ENCODE results near the gene TCOF1.

The TCOF1 gene

GRCh38 chr5:150319484-150319790, 38.1 kb upstream of the TCOF1 start:
- TF ChIP-seq TAF1 (IDR thresholded peaks at IDR 0.05; ENCODE audit: low read depth), result no peak
- no peak for TF ChIP-seq RAD21 (IDR thresholded peaks at IDR 0.05; ENCODE audit: low read depth)
- TF ChIP-seq ZBTB7A (IDR thresholded peaks at IDR 0.05; ENCODE audit: low read depth), result no peak
- no peak for TF ChIP-seq YY1 (IDR thresholded peaks at IDR 0.05; ENCODE audit: low read depth)
- no peak for TF ChIP-seq TCF12 (IDR thresholded peaks at IDR 0.05; ENCODE audit: low read depth)
- TF ChIP-seq FOXM1 (IDR thresholded peaks at IDR 0.05; ENCODE audit: borderline replicate concordance, low read depth), result no peak
- no peak for TF ChIP-seq EGR1 (IDR thresholded peaks at IDR 0.05)
- TF ChIP-seq USF1 (IDR thresholded peaks at IDR 0.05), result no peak
- TF ChIP-seq, protein P1, sequence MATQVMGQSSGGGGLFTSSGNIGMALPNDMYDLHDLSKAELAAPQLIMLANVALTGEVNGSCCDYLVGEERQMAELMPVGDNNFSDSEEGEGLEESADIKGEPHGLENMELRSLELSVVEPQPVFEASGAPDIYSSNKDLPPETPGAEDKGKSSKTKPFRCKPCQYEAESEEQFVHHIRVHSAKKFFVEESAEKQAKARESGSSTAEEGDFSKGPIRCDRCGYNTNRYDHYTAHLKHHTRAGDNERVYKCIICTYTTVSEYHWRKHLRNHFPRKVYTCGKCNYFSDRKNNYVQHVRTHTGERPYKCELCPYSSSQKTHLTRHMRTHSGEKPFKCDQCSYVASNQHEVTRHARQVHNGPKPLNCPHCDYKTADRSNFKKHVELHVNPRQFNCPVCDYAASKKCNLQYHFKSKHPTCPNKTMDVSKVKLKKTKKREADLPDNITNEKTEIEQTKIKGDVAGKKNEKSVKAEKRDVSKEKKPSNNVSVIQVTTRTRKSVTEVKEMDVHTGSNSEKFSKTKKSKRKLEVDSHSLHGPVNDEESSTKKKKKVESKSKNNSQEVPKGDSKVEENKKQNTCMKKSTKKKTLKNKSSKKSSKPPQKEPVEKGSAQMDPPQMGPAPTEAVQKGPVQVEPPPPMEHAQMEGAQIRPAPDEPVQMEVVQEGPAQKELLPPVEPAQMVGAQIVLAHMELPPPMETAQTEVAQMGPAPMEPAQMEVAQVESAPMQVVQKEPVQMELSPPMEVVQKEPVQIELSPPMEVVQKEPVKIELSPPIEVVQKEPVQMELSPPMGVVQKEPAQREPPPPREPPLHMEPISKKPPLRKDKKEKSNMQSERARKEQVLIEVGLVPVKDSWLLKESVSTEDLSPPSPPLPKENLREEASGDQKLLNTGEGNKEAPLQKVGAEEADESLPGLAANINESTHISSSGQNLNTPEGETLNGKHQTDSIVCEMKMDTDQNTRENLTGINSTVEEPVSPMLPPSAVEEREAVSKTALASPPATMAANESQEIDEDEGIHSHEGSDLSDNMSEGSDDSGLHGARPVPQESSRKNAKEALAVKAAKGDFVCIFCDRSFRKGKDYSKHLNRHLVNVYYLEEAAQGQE (IDR thresholded peaks at IDR 0.05; ENCODE audit: low read depth), result no peak
- no peak for TF ChIP-seq NFIC (IDR thresholded peaks at IDR 0.05)
- no peak for TF ChIP-seq CEBPB (IDR thresholded peaks at IDR 0.05)
- TF ChIP-seq TEAD4 (IDR thresholded peaks at IDR 0.05), result no peak
- TF ChIP-seq CREB1 (IDR thresholded peaks at IDR 0.05; ENCODE audit: low read depth), result no peak
- no peak for TF ChIP-seq EP300 (IDR thresholded peaks at IDR 0.05; ENCODE audit: borderline replicate concordance)

DNA sequence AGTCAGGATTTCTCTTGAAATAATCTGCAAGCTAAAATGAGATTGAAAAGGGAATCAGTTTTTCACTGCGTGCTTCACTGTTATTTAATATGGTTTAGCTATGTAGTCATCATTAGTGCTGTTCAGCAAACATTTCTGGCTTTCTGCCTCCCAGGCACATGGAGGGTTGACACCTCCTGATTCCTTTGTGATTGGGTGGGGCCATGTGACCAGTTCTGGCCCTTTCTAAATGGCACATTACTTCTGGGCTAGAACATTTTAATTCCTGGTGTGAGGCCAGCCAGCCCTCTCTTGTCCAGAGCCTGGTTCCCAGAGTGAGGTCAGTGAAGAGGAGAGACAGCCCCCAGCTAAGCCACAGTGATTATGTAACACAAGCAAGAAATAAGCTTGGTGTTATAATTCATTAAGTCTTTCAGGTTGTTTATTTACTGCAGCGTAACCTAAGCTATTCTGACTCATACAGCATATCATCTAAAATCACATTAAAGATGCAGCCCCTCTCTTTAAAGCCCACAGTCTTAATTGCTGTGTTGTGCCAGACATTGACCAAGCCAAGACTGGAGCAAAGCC, 37.4 kb upstream of the TCOF1 start:
- TF ChIP-seq NFIC (IDR thresholded peaks at IDR 0.05) (no peak; the same call in 1 of the 2 replicates), CEBPB (IDR thresholded peaks at IDR 0.05) (peak; percentile 33; the same call in 1 of the 2 replicates), CREB1 (IDR thresholded peaks at IDR 0.05; ENCODE audit: low read depth) (no peak), FOXM1 (IDR thresholded peaks at IDR 0.05; ENCODE audit: borderline replicate concordance, low read depth) (no peak), TCF12 (IDR thresholded peaks at IDR 0.05; ENCODE audit: low read depth) (no peak), USF1 (IDR thresholded peaks at IDR 0.05) (peak; percentile 88), TEAD4 (IDR thresholded peaks at IDR 0.05) (no peak), EGR1 (IDR thresholded peaks at IDR 0.05) (no peak), ZBTB7A (IDR thresholded peaks at IDR 0.05; ENCODE audit: low read depth) (no peak), YY1 (IDR thresholded peaks at IDR 0.05; ENCODE audit: low read depth) (no peak), EP300 (IDR thresholded peaks at IDR 0.05; ENCODE audit: borderline replicate concordance) (no peak)
- TF ChIP-seq, protein P2, sequence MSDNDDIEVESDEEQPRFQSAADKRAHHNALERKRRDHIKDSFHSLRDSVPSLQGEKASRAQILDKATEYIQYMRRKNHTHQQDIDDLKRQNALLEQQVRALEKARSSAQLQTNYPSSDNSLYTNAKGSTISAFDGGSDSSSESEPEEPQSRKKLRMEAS (IDR thresholded peaks at IDR 0.05), result peak; percentile 92

DNA sequence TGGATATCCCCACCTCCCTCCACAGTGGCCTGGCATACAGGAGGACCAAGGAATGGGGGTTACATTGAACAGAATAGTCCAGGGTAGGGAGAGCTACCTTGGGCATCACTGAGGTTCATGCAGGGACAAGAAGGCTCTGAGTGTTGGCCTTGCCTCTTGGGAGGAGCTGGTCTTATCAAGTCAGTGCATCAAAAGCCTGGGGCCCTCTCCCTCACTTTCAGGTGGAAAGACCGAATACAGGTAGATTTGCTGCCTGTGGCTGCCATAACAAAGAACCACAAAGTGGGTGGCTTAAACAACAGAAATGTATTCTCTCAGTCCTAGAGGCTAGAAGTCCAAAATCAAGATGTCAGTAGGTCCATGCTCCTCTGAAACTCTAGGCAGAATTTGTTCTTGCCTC, 36.3 kb upstream of the TCOF1 start:
- TF ChIP-seq EGR1 (IDR thresholded peaks at IDR 0.05), result no peak
- TF ChIP-seq, protein P2 (IDR thresholded peaks at IDR 0.05), result no peak

- TF ChIP-seq TAF1 (IDR thresholded peaks at IDR 0.05; ENCODE audit: low read depth) (no peak), EGR1 (IDR thresholded peaks at IDR 0.05) (no peak), TEAD4 (IDR thresholded peaks at IDR 0.05) (no peak), FOXM1 (IDR thresholded peaks at IDR 0.05; ENCODE audit: borderline replicate concordance, low read depth) (no peak), TCF12 (IDR thresholded peaks at IDR 0.05; ENCODE audit: low read depth) (no peak), CREB1 (IDR thresholded peaks at IDR 0.05; ENCODE audit: low read depth) (no peak), YY1 (IDR thresholded peaks at IDR 0.05; ENCODE audit: low read depth) (no peak), NFIC (IDR thresholded peaks at IDR 0.05) (no peak), CEBPB (IDR thresholded peaks at IDR 0.05) (no peak), EP300 (IDR thresholded peaks at IDR 0.05; ENCODE audit: borderline replicate concordance) (no peak), ZBTB7A (IDR thresholded peaks at IDR 0.05; ENCODE audit: low read depth) (no peak), USF1 (IDR thresholded peaks at IDR 0.05) (no peak), RAD21 (IDR thresholded peaks at IDR 0.05; ENCODE audit: low read depth) (no peak)
- TF ChIP-seq, protein P1 (IDR thresholded peaks at IDR 0.05; ENCODE audit: low read depth), result no peak
- TF ChIP-seq, protein P2 (IDR thresholded peaks at IDR 0.05), result no peak
Measured at GRCh38 chr5:150321784-150322183, 35.7 kb upstream of the TCOF1 start.

DNA sequence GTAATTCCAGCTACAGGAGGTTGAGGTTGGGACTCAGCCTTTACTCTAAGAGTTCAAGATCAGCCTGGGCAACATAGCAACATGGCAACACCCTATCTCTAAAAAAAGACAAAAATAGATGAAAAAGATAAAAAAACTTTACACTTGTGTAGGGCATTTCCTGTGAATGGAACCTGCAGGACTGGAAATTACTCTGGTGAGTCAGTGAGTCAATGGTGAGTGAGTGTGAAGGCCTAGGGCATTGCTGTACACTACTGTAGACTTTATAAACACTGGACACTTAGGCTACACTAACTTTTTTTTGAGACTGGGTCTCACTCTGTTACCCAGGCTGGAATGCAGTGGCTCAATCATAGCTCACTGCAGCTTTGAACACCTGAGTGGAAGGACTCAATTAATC, 35.3 kb upstream of the TCOF1 start:
- no peak for TF ChIP-seq NFIC (IDR thresholded peaks at IDR 0.05)
- no peak for TF ChIP-seq TAF1 (IDR thresholded peaks at IDR 0.05; ENCODE audit: low read depth)
- no peak for TF ChIP-seq CEBPB (IDR thresholded peaks at IDR 0.05)
- TF ChIP-seq YY1 (IDR thresholded peaks at IDR 0.05; ENCODE audit: low read depth), result no peak
- TF ChIP-seq, protein P1 (IDR thresholded peaks at IDR 0.05; ENCODE audit: low read depth), result no peak
- TF ChIP-seq RAD21 (IDR thresholded peaks at IDR 0.05; ENCODE audit: low read depth), result no peak
- no peak for TF ChIP-seq FOXM1 (IDR thresholded peaks at IDR 0.05; ENCODE audit: borderline replicate concordance, low read depth)
- no peak for TF ChIP-seq EP300 (IDR thresholded peaks at IDR 0.05; ENCODE audit: borderline replicate concordance)
- no peak for TF ChIP-seq TEAD4 (IDR thresholded peaks at IDR 0.05)
- TF ChIP-seq ZBTB7A (IDR thresholded peaks at IDR 0.05; ENCODE audit: low read depth), result no peak
- TF ChIP-seq USF1 (IDR thresholded peaks at IDR 0.05), result no peak
